Cardiac septum (tissue), 1 donor: ENCODE results near the gene KLHL11. TPM values are rescaled to one million over a fixed set of nuclear protein-coding genes. Genes with fewer than 3 reads are reported as not detected.

Source experiments
- DNase-seq: peaks from one replicate; pipeline ENCODE4 v3.0.0-alpha.2; 2020; ENCODE audit warnings: low spot score
- intact Hi-C: fragments of 100-400 bp; cut with DNase I; formaldehyde crosslinking; loops from one replicate; pipeline ENCODE4 v1.14.0; 2022
- long read RNA-seq: library from polyadenylated mRNA; unstranded; transcript quantifications from one replicate; pipeline ENCODE4 v2.0.0, GENCODE V29; 2021
- total RNA-seq: library from RNA; stranded (reverse); fragmentation: NEBNext Ultra II Directional; extraction: Animal tissue kit (Norgen Biotek cat#: 25700); gene quantifications from one replicate; pipeline ENCODE4 v1.2.1, GENCODE V29; 2021
- donor health status: DM: no; HTN: no; CAD: no.

The KLHL11 gene, protein sequence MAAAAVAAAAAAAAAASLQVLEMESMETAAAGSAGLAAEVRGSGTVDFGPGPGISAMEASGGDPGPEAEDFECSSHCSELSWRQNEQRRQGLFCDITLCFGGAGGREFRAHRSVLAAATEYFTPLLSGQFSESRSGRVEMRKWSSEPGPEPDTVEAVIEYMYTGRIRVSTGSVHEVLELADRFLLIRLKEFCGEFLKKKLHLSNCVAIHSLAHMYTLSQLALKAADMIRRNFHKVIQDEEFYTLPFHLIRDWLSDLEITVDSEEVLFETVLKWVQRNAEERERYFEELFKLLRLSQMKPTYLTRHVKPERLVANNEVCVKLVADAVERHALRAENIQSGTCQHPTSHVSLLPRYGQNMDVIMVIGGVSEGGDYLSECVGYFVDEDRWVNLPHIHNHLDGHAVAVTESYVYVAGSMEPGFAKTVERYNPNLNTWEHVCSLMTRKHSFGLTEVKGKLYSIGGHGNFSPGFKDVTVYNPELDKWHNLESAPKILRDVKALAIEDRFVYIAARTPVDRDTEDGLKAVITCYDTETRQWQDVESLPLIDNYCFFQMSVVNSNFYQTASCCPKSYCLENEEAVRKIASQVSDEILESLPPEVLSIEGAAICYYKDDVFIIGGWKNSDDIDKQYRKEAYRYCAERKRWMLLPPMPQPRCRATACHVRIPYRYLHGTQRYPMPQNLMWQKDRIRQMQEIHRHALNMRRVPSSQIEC
- total RNA-seq = 5.1 TPM
- long read RNA-seq, partial matches to known transcripts = 0 of 3 reads
- long read RNA-seq, other reads (novel, unspliced or antisense) = 2 of 3 reads

DNA sequence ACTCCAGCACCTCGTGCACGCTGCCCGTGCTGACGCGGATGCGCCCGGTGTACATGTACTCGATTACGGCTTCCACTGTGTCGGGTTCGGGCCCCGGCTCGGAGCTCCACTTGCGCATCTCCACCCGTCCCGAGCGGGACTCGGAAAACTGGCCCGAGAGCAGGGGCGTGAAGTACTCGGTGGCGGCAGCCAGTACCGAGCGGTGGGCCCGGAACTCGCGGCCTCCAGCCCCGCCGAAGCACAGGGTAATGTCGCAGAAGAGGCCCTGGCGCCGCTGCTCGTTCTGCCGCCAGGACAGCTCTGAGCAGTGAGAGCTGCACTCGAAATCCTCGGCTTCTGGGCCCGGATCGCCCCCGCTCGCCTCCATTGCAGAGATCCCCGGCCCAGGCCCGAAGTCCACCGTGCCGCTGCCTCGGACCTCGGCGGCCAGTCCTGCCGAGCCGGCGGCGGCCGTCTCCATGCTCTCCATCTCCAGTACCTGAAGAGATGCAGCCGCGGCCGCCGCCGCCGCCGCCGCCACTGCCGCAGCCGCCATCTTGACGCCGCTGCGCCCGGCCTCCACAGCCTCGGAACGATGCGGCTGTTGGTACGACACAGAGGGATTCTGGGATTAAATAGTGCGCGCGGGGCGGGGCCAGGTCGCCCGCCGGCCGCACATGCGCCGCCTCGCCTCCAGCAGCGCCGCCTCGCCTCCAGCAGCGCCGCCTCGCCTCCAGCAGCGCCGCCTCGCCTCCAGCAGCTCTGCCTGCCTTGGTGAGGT, at the start of gene KLHL11:
Gene KLHL11, minus strand, starts transcription at position 588 of the 760 bp plus-strand sequence. Its CDS starts 53 bp downstream, at position 535.
- peak; percentile 95 for DNase-seq
- intact Hi-C loops = loop anchor here (10.0 kb wide), 1 partner anchor 50 kb away; the partner anchor contains the start of genes FKBP10 and P3H4

DNA sequence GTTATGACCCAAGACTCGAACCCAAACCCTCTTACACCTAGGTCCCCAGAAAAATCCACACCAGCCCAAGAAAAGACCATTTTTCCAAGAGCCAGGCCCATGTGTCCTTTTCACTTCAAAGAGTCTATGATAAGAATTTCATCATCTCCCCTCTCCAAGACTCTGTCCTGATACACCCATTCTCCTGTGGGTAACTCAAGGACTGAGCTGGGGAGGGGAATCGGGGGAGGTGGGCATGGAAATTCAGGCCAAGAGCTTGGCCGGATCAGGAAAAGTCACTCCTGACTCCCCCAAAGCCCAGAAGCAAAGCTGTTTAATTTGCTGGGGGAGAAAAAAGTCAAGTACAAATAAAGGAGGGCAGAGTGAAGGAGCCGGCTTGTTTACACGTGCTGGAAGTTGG, 49.8 kb upstream of the KLHL11 start:
- DNase-seq = no peak
- intact Hi-C loops = loop anchor here (10.0 kb wide), 1 partner anchor 60 kb away; no protein-coding TSS in a partner anchor

DNA sequence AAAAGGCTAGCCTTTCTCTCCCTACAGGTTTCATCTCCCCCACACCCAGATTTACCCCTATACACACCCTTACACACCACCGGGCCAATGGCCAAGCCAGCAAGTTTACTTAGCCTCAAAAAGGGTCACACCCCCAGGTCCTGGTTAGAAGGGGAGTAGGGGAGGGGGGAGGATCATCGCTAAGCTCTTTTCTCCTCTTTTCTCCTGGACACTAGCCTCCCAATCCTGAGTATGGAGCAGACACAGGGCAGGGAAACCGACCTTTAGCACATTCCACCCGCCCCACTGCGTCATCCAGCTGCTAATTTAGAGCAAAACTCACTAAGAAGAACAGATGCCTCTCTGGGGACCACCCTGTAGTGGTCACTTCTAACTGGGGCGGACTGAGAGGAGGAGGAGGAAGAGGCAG, 49.1 kb upstream of the KLHL11 start:
- no peak for DNase-seq
- intact Hi-C loops = loop anchor here (10.0 kb wide), 1 partner anchor 60 kb away; no protein-coding TSS in a partner anchor

DNA sequence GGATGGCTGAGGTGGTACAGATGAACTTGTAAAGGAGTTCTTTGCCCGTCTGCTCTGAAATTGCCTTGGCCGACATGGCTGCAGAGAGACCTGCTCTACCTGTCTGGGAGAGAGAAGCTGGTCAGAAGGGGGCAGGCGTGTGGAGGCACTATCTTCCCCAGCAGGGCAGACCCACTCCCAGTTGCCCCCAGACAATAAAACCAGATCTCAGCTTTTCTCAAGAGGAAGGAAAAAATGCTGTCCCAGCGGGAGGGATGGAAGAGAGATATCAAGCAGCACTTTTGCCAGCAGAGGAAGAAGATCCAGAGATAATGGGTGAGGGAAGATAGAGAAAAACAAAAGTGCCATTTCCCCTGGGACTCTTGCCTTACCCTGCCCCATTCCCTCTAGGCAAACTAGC, 48.6 kb upstream of the KLHL11 start:
- intact Hi-C loops = loop anchor here (10.0 kb wide), 1 partner anchor 59 kb away; no protein-coding TSS in a partner anchor
- DNase-seq = no peak

DNA sequence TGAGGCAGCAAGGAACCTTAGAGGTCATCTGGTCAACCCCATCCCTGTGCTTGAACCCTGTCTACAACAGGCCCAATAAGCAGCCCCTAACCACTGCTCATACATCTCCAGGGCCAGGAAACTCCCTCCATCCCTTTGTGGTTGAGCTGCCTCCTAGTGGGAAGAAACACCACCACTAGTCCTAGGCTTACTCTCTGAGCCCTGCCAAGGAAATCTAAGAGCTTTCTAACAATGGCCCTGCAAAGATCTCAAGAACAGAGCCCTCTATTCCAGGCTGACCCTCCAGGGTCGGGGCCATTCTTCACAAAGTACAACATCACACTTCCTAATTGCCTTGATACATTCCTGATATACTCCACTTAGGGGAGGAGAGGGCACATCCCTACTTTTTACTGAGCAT, 47.7 kb upstream of the KLHL11 start:
- DNase-seq = no peak
- intact Hi-C loops = loop anchor here (10.0 kb wide), 1 partner anchor 58 kb away; no protein-coding TSS in a partner anchor

DNA sequence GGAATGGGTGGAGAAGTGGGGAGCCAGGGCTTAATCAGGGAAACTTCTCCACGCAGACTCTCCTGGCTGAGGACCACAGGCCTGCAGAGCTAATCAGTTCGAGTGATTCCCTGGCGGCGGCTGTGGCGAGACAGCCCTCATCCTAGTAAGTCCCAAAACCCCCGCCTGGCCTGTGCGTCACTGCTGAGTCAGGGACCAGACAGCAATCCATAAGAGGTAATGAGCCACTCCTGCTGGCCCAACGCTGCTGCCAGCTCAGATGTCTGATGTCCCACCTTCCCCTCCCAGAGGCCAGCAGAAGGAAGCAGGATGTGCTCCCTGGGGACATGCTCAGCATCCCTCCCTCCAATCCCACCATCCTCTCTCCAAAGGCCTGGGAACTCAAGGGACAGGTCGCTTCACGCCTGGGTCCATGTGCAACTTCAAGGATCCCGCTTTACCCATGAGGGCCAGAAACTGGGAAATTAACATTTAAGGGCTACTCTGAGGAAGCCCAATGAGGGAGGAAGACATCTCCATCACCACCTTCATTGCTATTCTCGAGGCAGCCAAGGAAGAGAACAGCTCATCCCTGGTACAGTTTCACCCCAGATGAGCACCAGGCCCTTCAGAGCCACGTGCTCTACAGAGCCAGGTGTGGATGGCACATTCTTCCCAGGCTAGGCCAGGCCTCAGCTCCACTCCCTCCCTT, 45.6 kb upstream of the KLHL11 start:
- intact Hi-C loops = loop anchor here (10.0 kb wide), 1 partner anchor 56 kb away; no protein-coding TSS in a partner anchor
- DNase-seq = no peak

DNA sequence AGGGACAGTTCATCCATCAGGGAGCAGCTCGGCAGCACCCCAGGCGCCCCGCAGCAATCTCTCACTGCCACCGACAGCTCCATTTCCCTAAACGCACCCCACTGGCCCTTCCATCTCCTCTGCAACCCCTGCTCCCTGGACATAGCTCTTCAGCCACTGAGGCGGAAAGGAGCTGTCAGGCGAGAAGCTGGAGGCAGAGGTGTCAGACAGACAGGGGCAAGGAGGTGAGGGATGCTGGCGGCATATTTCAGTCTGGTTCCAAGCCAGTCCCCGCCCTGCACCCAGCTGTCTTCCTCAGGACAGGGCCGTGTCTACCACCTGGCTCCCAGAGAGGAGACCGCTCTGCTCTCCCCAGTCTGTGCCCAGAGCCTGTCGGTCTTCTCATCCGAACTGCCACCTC, 43.9 kb upstream of the KLHL11 start:
- no peak for DNase-seq
- intact Hi-C loops = no loop called here

DNA sequence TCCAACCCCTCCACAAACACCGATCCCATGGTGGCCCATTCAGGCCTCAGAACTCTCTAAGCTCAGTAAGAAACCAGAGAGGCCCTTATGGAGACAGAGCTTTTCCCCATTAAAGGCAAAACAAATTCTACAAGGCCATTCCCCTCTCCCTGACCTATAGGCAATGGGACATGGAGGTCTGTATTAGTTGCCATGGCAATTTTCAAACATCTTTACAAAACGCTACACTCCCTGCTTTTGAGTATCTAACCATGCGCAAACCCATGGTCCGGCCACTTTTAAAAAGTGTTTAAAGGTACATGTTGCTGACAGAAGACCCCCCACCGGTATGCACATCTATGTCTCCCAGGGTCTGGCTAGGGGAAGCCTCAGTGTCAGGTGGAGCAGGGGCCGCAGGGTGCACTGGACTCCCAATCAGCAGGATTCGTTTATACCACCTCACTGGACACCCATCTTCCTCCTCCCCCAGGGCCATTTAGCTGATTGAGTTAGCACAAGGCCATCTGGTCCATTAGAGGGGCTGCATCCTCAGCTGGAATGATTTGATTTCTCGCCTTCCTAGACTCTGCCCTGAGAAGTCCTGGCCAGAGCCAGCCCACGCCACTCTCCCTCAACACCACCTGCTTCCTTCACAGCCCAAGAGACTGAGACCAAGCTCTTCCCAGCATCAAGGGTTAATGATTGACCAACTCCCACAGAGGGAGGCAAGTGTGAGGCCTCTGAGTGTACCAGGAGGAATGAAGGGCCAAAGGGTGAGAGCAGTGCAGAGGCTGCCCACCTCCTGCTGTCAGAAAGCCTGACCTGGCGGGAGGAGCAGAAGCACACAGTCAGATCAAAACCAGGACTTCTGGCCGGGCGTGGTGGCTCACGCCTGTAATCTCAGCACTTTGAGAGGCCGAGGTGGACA, 42.7 kb upstream of the KLHL11 start:
- DNase-seq = no peak
- intact Hi-C loops = no loop called here

DNA sequence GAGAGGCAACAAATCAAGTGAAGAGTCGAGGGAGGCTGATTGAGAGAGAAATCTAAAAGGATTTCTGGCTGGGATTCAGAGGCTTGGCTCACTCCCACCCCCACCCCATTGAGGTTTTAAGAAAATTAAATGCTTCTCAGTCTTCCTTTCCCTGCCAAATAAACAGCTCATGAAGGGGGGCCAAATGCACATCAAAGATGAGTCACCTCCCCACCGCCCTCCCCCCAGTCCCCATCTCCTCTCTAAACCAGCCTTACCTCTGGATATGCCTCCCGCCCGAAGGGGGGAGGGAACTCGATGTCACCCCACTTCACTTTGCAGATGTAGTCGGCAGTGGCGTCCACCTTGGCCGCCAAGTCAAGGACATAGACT, 41.9 kb upstream of the KLHL11 start:
- DNase-seq = no peak

DNA sequence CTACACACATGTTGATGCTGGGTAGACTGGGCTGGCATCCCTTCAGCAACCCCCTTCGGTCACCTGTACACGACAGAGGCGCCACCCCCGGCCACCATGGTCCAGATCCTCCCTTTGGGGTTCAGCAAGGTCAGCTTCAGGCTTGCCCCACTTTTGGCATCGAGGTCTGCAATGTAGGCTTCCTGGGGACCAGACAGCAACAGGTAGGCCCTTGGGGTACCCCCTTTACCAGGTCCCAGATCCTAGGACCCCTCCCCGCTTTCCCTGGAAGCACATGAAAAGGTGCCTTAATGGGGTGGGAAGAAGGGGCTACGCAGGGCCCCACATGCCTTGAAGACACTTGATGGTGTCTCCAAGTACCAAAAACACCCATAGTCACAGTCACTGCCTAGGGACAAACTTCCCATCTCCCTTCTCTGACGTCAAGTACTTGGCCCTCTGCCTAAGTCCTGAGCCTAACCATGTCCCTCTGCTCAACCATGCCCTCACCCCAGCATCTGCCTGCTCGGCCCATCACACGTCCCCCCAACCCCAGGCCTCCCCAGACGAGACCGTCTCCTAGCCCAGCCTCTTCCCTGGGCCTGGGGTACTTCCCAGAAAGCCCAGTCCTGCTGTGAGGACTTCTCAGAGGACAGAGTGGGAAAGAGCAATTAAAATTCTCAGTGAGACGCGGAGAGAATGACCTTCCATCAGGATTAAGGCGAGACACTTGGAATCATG, 41.4 kb upstream of the KLHL11 start:
- intact Hi-C loops = no loop called here
- DNase-seq = no peak

More for the DNA sequence above, 41.9 kb upstream of the KLHL11 start:
- intact Hi-C loops = no loop called here

DNA sequence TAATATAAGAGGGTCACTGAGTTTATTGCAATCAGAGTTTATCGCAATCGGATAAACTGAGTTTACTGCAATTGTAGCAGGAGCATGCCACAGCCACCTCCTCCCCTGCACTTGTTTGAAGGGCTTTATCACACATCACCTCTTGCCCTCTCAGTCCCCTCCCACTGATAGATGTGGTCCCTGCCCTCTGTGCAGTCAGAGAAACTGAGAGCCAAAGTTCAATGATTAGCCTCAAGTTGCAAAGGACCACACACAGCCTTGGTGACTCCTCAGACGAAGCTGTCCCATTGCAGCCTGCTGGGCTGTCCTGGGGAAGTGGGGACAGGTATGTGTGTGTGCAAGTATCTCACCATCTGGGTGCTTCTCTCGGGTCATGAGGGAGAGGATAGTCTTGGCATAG, 39.9 kb upstream of the KLHL11 start:
- DNase-seq = no peak
- intact Hi-C loops = no loop called here

DNA sequence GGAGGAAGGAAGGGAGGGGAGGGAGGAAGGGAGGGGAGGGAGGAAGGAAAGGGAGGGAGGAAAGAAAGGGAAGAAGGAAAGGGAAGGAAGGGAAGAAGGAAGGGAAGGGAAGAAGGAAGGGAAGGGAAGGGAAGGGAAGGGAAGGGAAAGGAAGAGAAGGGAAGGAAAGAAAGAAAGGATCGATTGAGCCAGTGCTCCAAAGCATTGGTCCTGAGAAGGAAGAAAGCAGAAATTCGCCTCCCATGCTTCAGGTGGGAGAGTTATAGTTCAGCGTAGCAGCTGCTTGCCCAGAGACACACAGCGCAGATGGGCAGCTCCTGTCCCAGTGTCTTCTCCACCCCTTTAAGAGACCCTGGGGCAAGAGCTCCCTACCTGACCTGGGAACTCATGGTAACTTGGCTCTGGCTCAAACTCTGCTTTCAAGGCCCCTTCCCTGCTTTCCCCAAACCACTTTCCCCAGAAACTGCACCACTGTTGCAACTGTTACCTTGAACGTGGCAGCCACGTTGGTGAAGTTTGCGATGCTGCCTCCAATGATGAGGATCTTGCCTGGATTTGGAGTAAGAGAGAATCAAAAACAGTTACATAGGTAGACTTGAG, 39.1 kb upstream of the KLHL11 start:
- DNase-seq = no peak
- intact Hi-C loops = no loop called here

DNA sequence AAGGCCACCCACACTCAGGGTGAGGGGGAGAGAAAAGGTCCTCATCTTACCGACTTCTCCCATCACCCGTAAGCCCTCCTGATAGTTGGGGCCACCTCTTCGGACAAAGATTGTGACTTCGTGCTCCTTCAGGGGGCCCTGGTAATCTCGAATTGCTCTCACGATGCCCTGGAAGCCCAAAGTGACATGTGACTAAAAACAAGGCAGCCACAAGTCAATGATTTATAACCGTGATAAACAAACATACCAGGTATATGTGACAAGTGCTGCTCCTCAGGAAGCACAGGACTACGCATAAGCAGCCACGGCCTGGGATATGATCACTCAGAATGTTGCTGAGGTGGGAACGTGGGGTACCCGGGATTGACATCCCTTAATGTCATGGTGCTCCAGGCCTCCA, 36.4 kb upstream of the KLHL11 start:
- intact Hi-C loops = no loop called here
- DNase-seq = no peak

DNA sequence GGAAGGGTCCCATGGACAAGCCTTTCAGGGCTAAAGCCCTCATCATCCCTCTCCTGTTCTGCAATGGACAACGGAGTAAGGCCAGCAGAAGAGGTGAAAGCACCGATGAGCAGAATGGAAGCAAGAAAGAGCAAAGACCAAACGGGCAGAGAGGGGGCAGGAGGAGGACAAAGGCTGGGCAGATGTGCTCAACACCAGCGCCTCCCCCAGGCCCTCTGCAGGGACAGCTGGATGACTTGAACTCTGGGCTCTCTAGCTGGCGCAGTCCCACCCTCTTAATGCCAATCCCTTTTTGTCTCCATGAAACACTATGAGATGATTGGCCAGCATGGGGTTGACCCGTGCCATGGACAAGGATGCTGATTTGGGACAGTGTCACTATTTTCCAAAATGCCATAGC, 31.5 kb upstream of the KLHL11 start:
- intact Hi-C loops = no loop called here
- no peak for DNase-seq

DNA sequence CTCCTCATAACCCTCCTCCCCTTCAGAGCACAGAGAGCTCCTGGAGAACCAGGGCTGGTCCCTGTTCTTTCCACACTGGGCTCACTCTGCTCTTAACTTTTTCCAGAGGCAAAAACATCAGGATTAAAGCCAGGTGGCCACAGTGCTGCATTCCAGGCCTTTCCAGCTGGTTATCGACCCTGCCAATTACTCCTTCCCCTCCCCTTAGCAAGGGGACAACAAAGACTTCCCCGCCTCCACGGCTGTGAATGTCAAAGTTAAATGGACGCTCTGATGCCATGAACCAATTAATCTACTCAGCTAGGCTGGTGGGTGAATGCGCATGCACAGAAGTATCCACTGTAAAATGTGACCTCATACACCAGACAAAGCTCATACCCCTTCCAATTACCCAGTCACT, 30.4 kb upstream of the KLHL11 start:
- intact Hi-C loops = no loop called here

DNA sequence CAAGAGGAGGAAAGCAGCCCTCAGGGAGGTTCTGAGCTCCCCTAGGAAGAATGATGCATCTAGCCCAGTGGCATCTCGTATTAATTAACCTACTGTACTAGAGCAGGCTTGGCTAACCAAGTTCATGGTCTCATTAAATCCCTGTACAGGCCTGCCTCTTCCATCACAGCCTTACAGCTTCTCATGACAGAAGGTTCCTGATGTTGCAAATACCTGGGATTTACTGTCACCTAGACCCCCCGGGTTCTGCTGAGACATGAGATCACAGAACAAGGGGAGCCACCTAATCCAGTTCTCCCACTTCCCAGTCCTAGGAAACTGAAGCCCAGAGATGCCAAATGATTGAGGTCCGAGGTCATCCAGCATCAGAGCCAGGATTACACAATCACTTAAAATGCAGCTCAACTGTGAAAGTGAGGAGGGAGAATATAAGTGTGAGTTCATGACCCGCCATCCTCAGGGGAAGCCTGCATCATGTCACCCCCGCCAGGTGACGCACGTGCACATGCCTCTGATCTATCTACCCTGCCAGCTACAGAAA, 29.6 kb upstream of the KLHL11 start:
- DNase-seq = no peak
- intact Hi-C loops = no loop called here

More for the DNA sequence above, 30.4 kb upstream of the KLHL11 start:
- no peak for DNase-seq

DNA sequence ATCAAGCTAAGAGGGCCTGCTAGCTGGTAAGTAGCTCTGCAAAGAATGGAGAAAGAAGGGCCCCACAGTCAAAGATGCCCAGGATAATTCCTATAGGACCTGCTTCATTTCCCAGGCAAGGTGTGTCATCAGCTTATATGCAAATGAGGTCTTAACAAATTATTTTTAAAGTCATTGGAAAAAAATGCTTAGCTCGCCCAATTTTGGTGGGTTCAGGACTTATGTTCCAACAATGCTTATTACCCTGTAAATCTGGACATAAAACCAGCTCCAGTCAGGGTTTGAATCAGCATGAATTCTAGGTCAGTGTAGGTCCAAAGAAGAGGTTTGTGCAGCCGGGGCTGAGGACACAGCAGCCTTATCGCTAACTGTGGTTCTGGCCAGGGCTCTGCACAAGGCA, 28.2 kb upstream of the KLHL11 start:
- DNase-seq = no peak
- intact Hi-C loops = no loop called here
